Endothelial cell of umbilical vein (primary cell): Measurements from ENCODE around the gene ATP10A. TPM values are rescaled to one million over a fixed set of nuclear protein-coding genes. Genes with fewer than 3 reads are reported as not detected.

Experiments used
- BruUV-seq: library from RNA; stranded (reverse); fragments of 400-500 nt; replicated peaks from 2 replicates; lab custom pipeline; 2021; lab: Mats Ljungman, UMichigan
- CTCF ChIA-PET: fragments of 300-600, 350-600 bp; sonication (Branson Sonifier 250); formaldehyde crosslinking; loops from one replicate; lab custom pipeline; 2021; ENCODE audit warnings: antibody characterized with exemption, inconsistent platforms; lab: Charles Lee
- POLR2A ChIA-PET: fragments of 300-600, 350-600 bp; sonication (Branson Sonifier 250); formaldehyde crosslinking; loops from one replicate; lab custom pipeline; 2021; ENCODE audit warnings: antibody characterized with exemption, inconsistent platforms; lab: Charles Lee
- DNase-seq: peaks from one replicate; pipeline ENCODE4 v3.0.0-alpha.2; 2011; ENCODE audit warnings: low read depth, low spot score
- FAIRE-seq: peaks from 2 replicates; lab custom pipeline; 2011; peaks lifted over from hg19 to GRCh38; lab: Jason Lieb, UNC
- H2AFZ ChIP-seq: 2 replicates; pipeline ENCODE4 v1.6.0; 2012; ENCODE audit warnings: low read depth, low read length, control low read depth, inconsistent platforms
- H3K27ac ChIP-seq: 2 replicates; pipeline ENCODE4 v1.5.1; 2011; ENCODE audit warnings: low read depth, mild to moderate bottlenecking, control low read depth, low read length, moderate library complexity; ENCODE audit not compliant: insufficient read depth
- H3K27me3 ChIP-seq, 2 experiments: 2 replicates each; pipeline versions ENCODE4 v1.6.0 to v1.6.1; 2011; ENCODE audit warnings: low read length in 2 of 2, mixed read lengths in 1 of 2; ENCODE audit not compliant: control insufficient read depth in 2 of 2, insufficient read depth in 2 of 2
- H3K36me3 ChIP-seq, 2 experiments: 2 replicates in 1 of 2; 3 replicates in 1 of 2; pipeline ENCODE4 v1.5.1; 2011; ENCODE audit warnings: low read length in 2 of 2, mild to moderate bottlenecking in 1 of 2, moderate library complexity in 1 of 2; ENCODE audit not compliant: control insufficient read depth in 2 of 2, insufficient read depth in 2 of 2; ENCODE audit errors: extremely low read depth in 1 of 2
- H3K4me1 ChIP-seq: 3 replicates; pipeline ENCODE4 v1.5.1; 2011; ENCODE audit warnings: mild to moderate bottlenecking, low read length; ENCODE audit not compliant: control insufficient read depth, insufficient read depth; ENCODE audit errors: extremely low read depth
- H3K4me2 ChIP-seq: 2 replicates; pipeline ENCODE4 v1.6.1; 2011; ENCODE audit warnings: low read length, control low read depth, mixed read lengths; ENCODE audit not compliant: insufficient read depth
- H3K4me3 ChIP-seq, 3 experiments: fragments of 200-600 bp in 1 of 3; sonication (generic), shearing (Covaris generic) in 1 of 3; replicated peaks in 1 of 3; 2 replicates each; pipeline ENCODE4 v1.5.1; 2011 to 2016; ENCODE audit warnings: control low read depth in 3 of 3, low read length in 3 of 3, mild to moderate bottlenecking in 2 of 3, inconsistent platforms in 1 of 3, low read depth in 1 of 3, moderate library complexity in 1 of 3; ENCODE audit not compliant: insufficient read depth in 1 of 3
- H3K79me2 ChIP-seq: 2 replicates; pipeline ENCODE4 v1.6.0; 2012; ENCODE audit warnings: low read length, inconsistent platforms; ENCODE audit not compliant: control insufficient read depth, insufficient read depth
- H3K9ac ChIP-seq: replicated peaks from 2 replicates; pipeline ENCODE3; 2011; ENCODE audit warnings: low read length, control low read depth; ENCODE audit not compliant: insufficient read depth; ENCODE audit errors: extremely low read depth
- H3K9me1 ChIP-seq: replicated peaks from 3 replicates; pipeline ENCODE4 v1.6.0; 2011; ENCODE audit warnings: mild to moderate bottlenecking, low read length; ENCODE audit not compliant: control insufficient read depth, insufficient read depth; ENCODE audit errors: extremely low read depth
- H3K9me3 ChIP-seq: replicated peaks from 2 replicates; pipeline ENCODE4 v1.5.1; 2012; ENCODE audit warnings: low read length, inconsistent platforms; ENCODE audit not compliant: control insufficient read depth, insufficient read depth
- H4K20me1 ChIP-seq: replicated peaks from 2 replicates; pipeline ENCODE3; 2011; ENCODE audit warnings: mild to moderate bottlenecking, low read length; ENCODE audit not compliant: control insufficient read depth, insufficient read depth; ENCODE audit errors: extremely low read depth
- EZH2 ChIP-seq: IDR thresholded peaks from 2 replicates; pipeline ENCODE4 v1.6.1; 2012; ENCODE audit warnings: borderline replicate concordance, low read depth, mild to moderate bottlenecking, moderate library complexity, low read length, inconsistent platforms; ENCODE audit not compliant: severe bottlenecking
- FOS ChIP-seq: IDR thresholded peaks from 2 replicates; pipeline ENCODE4 v1.6.1; 2011; ENCODE audit warnings: mild to moderate bottlenecking, low read length, moderate library complexity, borderline replicate concordance; ENCODE audit not compliant: insufficient read depth
- GATA2 ChIP-seq: IDR thresholded peaks from 2 replicates; pipeline ENCODE4 v1.7.0; 2011; ENCODE audit warnings: low read depth, mild to moderate bottlenecking, moderate library complexity, mixed read lengths, low read length; ENCODE audit not compliant: insufficient read length, insufficient read depth
- JUN ChIP-seq: IDR thresholded peaks from 2 replicates; pipeline ENCODE4 v1.6.1; 2011; ENCODE audit warnings: borderline replicate concordance, low read depth; ENCODE audit not compliant: insufficient read length, insufficient read depth
- MYC ChIP-seq: IDR thresholded peaks from one replicate; pipeline ENCODE4 v1.6.1; 2011; ENCODE audit warnings: mild to moderate bottlenecking, low read depth, low read length
- POLR2A ChIP-seq: IDR thresholded peaks from 2 replicates; pipeline ENCODE4 v1.6.1; 2012; ENCODE audit warnings: low read depth, mild to moderate bottlenecking, control low read depth, low read length
- POLR2AphosphoS5 ChIP-seq: IDR thresholded peaks from 2 replicates; pipeline ENCODE4 v1.6.1; 2012; ENCODE audit warnings: low read depth, mild to moderate bottlenecking, control low read depth, low read length, moderate library complexity; ENCODE audit not compliant: insufficient read depth
- dilution Hi-C: fragments of 300-500 bp; cut with MboI; formaldehyde crosslinking; loops from one replicate; pipeline ENCODE4 v1.15.0; 2019; ENCODE audit warnings: low sequenced_read_pairs; ENCODE audit not compliant: extremely low pct_ligation_motif_present
- intact Hi-C: fragments of 100-400 bp; cut with micrococcal nuclease; formaldehyde crosslinking; loops from one replicate; pipeline ENCODE4 v1.10.0; 2022
- polyA plus RNA-seq, 4 experiments: library from polyadenylated mRNA; depleted of rRNA in 3 of 4; stranded (reverse) in 3 of 4; unstranded in 1 of 4; fragments of >200 nt; gene quantifications; 2 replicates each; pipeline versions ENCODE4 v1.2.1 to v1.2.3, GENCODE V29; 2011 to 2012; ENCODE audit warnings: missing spikeins in 1 of 4
- total RNA-seq: library from RNA; stranded (reverse); gene quantifications from 2 replicates; pipeline ENCODE4 v1.2.3, GENCODE V29; 2021
- TF ChIP-seq, protein P1 (sequence below), 2 donors: IDR thresholded peaks; 1 replicate in 1 of 2; 2 replicates in 1 of 2; pipeline ENCODE4 v1.5.1; 2011; ENCODE audit warnings: low read length in 2 of 2, mild to moderate bottlenecking in 2 of 2, moderate library complexity in 2 of 2, control low read depth in 1 of 2, inconsistent platforms in 1 of 2, low read depth in 1 of 2; ENCODE audit not compliant: insufficient read depth in 1 of 2; ENCODE audit errors: extremely low read depth in 1 of 2
- TF ChIP-seq, protein P2 (sequence below): IDR thresholded peaks from 2 replicates; pipeline ENCODE4 v1.6.1; 2011; ENCODE audit not compliant: insufficient read depth, insufficient read length

The ATP10A gene
- total and polyA plus RNA-seq, 2 donors (not counting 3 experiments of a cell fraction or from before 2014, with no cell fraction given): not detected

DNA sequence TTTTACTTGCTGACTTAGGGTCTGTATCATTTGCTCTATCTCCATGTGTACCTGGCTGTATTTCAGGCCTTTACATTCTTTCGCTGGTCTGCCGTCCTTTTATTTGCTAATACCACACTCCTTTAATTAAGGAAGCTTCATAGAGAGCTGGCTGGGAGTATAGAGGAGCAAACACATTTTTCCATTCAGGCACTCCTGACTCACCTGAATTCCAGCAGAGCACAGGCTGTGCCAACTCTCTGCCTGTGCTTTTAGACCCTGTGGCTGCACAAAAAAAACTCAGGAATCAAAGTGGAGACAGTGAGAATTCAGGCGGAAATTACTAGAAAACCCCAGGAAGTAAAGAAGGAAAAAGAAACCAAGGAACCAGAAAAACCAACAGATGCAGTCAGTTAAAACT is 29.0 kb upstream of the ATP10A start:
- Histone ChIP-seq H3K4me2 (no peak overlapping the region), H3K79me2 (no peaks in the 10 kb centered on the region), H4K20me1 (no peaks in the 10 kb centered on the region), H3K9ac (no peak overlapping the region), H3K4me1 (no peaks in the 10 kb centered on the region), H3K36me3 (no peaks in the 10 kb centered on the region), H3K27ac (no peak overlapping the region), H3K4me3 (no peak overlapping the region), H3K27me3 (no peaks in the 10 kb centered on the region), H3K9me1 (no peaks in the 10 kb centered on the region), H3K9me3 (peaks cover 4% of the 10 kb centered on the region), H2AFZ (no peak overlapping the region)
- dilution Hi-C loops: no loop called here
- BruUV-seq: no TSS peak
- POLR2A ChIA-PET: no interaction called here
- FAIRE-seq (no peak), DNase-seq (no peak)
- intact Hi-C loops: no loop called here
- TF ChIP-seq FOS (no peak), GATA2 (no peak), POLR2A (no peak), EZH2 (no peak), MYC (no peak), POLR2AphosphoS5 (no peak), JUN (no peak)
- TF ChIP-seq, protein P1, sequence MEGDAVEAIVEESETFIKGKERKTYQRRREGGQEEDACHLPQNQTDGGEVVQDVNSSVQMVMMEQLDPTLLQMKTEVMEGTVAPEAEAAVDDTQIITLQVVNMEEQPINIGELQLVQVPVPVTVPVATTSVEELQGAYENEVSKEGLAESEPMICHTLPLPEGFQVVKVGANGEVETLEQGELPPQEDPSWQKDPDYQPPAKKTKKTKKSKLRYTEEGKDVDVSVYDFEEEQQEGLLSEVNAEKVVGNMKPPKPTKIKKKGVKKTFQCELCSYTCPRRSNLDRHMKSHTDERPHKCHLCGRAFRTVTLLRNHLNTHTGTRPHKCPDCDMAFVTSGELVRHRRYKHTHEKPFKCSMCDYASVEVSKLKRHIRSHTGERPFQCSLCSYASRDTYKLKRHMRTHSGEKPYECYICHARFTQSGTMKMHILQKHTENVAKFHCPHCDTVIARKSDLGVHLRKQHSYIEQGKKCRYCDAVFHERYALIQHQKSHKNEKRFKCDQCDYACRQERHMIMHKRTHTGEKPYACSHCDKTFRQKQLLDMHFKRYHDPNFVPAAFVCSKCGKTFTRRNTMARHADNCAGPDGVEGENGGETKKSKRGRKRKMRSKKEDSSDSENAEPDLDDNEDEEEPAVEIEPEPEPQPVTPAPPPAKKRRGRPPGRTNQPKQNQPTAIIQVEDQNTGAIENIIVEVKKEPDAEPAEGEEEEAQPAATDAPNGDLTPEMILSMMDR (IDR thresholded peaks at IDR 0.05; ENCODE audit: extremely low read depth in 1 of 2, insufficient read depth in 1 of 2, low read depth in 1 of 2, low read length in 2 of 2): no peak
- TF ChIP-seq, protein P2, sequence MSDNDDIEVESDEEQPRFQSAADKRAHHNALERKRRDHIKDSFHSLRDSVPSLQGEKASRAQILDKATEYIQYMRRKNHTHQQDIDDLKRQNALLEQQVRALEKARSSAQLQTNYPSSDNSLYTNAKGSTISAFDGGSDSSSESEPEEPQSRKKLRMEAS: no peak
- CTCF ChIA-PET: no interaction called here
